CD4-positive, alpha-beta T cell treated with Interleukin-4 for 4 hours (primary cell): ENCODE results near the gene CLEC4M.
A peak's percentile ranks its signal among the peaks of the same experiment; 100 is the strongest.

Experiments used
- DNase-seq: peaks from one replicate; pipeline ENCODE4 v3.0.0-alpha.2; 2020

CLEC4M gene

GRCh38 chr19:7762719-7763293 is at the start of gene CLEC4M:
CLEC4M (plus strand) TSS chr19:7763243; CDS start chr19:7763267, 24 bp downstream.
- DNase-seq, result no peak

- DNase-seq, result no peak
Observed at GRCh38 chr19:7715671-7716070, 47.4 kb upstream of the CLEC4M start.

GRCh38 chr19:7716762-7717161 is 46.3 kb upstream of the CLEC4M start:
- DNase-seq, result no peak

- DNase-seq, result no peak
Observed at GRCh38 chr19:7718668-7719067, 44.4 kb upstream of the CLEC4M start.

GRCh38 chr19:7720351-7720750 is 42.7 kb upstream of the CLEC4M start:
- DNase-seq, result no peak

GRCh38 chr19:7722231-7722651 is 40.8 kb upstream of the CLEC4M start:
- DNase-seq, result no peak

GRCh38 chr19:7725791-7726190 is 37.3 kb upstream of the CLEC4M start:
- no peak for DNase-seq

GRCh38 chr19:7729211-7729610 is 33.8 kb upstream of the CLEC4M start:
- DNase-seq, result no peak

GRCh38 chr19:7729831-7730285 is 33.2 kb upstream of the CLEC4M start:
- no peak for DNase-seq

GRCh38 chr19:7730286-7731217 is 32.5 kb upstream of the CLEC4M start:
- DNase-seq, result no peak

GRCh38 chr19:7731218-7731595 is 31.8 kb upstream of the CLEC4M start:
- no peak for DNase-seq

- DNase-seq, result no peak
Observed at GRCh38 chr19:7731615-7732014, 31.4 kb upstream of the CLEC4M start.

- no peak for DNase-seq
Observed at GRCh38 chr19:7732045-7732444, 31.0 kb upstream of the CLEC4M start, which contains the start of gene CLEC4G. CLEC4G (minus strand) TSS chr19:7732110; CDS start chr19:7732102, 8 bp downstream.

GRCh38 chr19:7733376-7733775 is 29.7 kb upstream of the CLEC4M start:
- no peak for DNase-seq

- DNase-seq, result peak; percentile 10
Observed at GRCh38 chr19:7734220-7735203, 28.5 kb upstream of the CLEC4M start.

GRCh38 chr19:7736148-7736547 is 26.9 kb upstream of the CLEC4M start:
- no peak for DNase-seq

- no peak for DNase-seq
Observed at GRCh38 chr19:7737215-7737614, 25.8 kb upstream of the CLEC4M start.

GRCh38 chr19:7738023-7738422 is 25.0 kb upstream of the CLEC4M start:
- DNase-seq, result no peak

GRCh38 chr19:7739211-7739755 is 23.8 kb upstream of the CLEC4M start:
- no peak for DNase-seq

GRCh38 chr19:7739801-7740681 is 23.0 kb upstream of the CLEC4M start:
- no peak for DNase-seq

GRCh38 chr19:7740682-7741054 is 22.4 kb upstream of the CLEC4M start:
- DNase-seq, result no peak

- DNase-seq, result no peak
Observed at GRCh38 chr19:7742575-7742974, 20.5 kb upstream of the CLEC4M start.
